Midbrain (tissue), 1 donor: ENCODE results near the gene ARHGAP23.
"Not testable (repeated sequence)": the region's sequence is repeated elsewhere in the genome, so short reads cannot be mapped to it uniquely, and the experiment has no call there.

Experiments
- DNase-seq: peaks from one replicate; lab custom pipeline; 2025; lab: John Stamatoyannopoulos, UW

Gene ARHGAP23

GRCh38 chr17:38528141-38528540, 99.9 kb downstream of the ARHGAP23 start:
- not testable (repeated sequence) for DNase-seq

- DNase-seq = not testable (repeated sequence)
Observed at GRCh38 chr17:38530856-38531255, 102.6 kb downstream of the ARHGAP23 start.

- not testable (repeated sequence) for DNase-seq
Observed at GRCh38 chr17:38531761-38532160, 103.5 kb downstream of the ARHGAP23 start.

- no peak for DNase-seq
Observed at GRCh38 chr17:38532451-38532850, 104.2 kb downstream of the ARHGAP23 start.

GRCh38 chr17:38533241-38533640, 105.0 kb downstream of the ARHGAP23 start:
- no peak for DNase-seq

GRCh38 chr17:38533866-38534497, 105.7 kb downstream of the ARHGAP23 start:
- DNase-seq = no peak

- no peak for DNase-seq
Observed at GRCh38 chr17:38534498-38534885, 106.2 kb downstream of the ARHGAP23 start.

GRCh38 chr17:38535886-38536285, 107.6 kb downstream of the ARHGAP23 start:
- no peak for DNase-seq

- no peak for DNase-seq
Observed at GRCh38 chr17:38536661-38537060, 108.4 kb downstream of the ARHGAP23 start.

GRCh38 chr17:38538906-38539305, 110.6 kb downstream of the ARHGAP23 start:
- no peak for DNase-seq

- DNase-seq = no peak
Observed at GRCh38 chr17:38539386-38539785, 111.1 kb downstream of the ARHGAP23 start.

GRCh38 chr17:38540514-38541045, 112.3 kb downstream of the ARHGAP23 start:
- DNase-seq = no peak

GRCh38 chr17:38541281-38541680, 113.0 kb downstream of the ARHGAP23 start:
- DNase-seq = no peak

GRCh38 chr17:38542286-38542685, 114.0 kb downstream of the ARHGAP23 start:
- DNase-seq = no peak

GRCh38 chr17:38543403-38544174, 115.3 kb downstream of the ARHGAP23 start:
- DNase-seq = no peak

- no peak for DNase-seq
Observed at GRCh38 chr17:38544175-38544838, 116.0 kb downstream of the ARHGAP23 start.

- DNase-seq = no peak
Observed at GRCh38 chr17:38544839-38545209, 116.6 kb downstream of the ARHGAP23 start.

- no peak for DNase-seq
Observed at GRCh38 chr17:38545531-38546225, 117.4 kb downstream of the ARHGAP23 start.

- no peak for DNase-seq
Observed at GRCh38 chr17:38546396-38546795, 118.1 kb downstream of the ARHGAP23 start.

GRCh38 chr17:38547444-38547843, 119.2 kb downstream of the ARHGAP23 start:
- DNase-seq = no peak

GRCh38 chr17:38549285-38549684, 121.0 kb downstream of the ARHGAP23 start:
- DNase-seq = no peak

GRCh38 chr17:38550661-38551060, 122.4 kb downstream of the ARHGAP23 start:
- peak; percentile 36 for DNase-seq
